Neural cell (in vitro differentiated cells): ENCODE results near the gene HOXA5. TPM values are rescaled to one million over a fixed set of nuclear protein-coding genes. Genes with fewer than 3 reads are reported as not detected.

Experiments used
- H2AFZ ChIP-seq: fragments of 200-600, 300-800 bp; sonication (generic), shearing (Covaris generic); 2 replicates; pipeline ENCODE4 v1.6.0; 2014; ENCODE audit warnings: low read depth, mild to moderate bottlenecking, antibody characterized with exemption, low read length, moderate library complexity
- H3F3A ChIP-seq: fragments of 200-600 bp; shearing (Covaris generic); 2 replicates; pipeline ENCODE4 v1.6.1; 2016; ENCODE audit warnings: mild to moderate bottlenecking, moderate library complexity, mixed read lengths, antibody characterized with exemption, low read length; ENCODE audit not compliant: insufficient read depth, poor library complexity, severe bottlenecking
- H3K27ac ChIP-seq: fragments of 200-600, 300-800 bp; sonication (generic), shearing (Covaris generic); 2 replicates; pipeline ENCODE4 v1.5.1; 2014; ENCODE audit warnings: mild to moderate bottlenecking, low read length, moderate library complexity
- H3K27me3 ChIP-seq: fragments of 300-800, 200-600 bp; sonication (generic), shearing (Covaris generic); 2 replicates; pipeline ENCODE4 v1.6.0; 2014; ENCODE audit warnings: mild to moderate bottlenecking, low read depth, low read length, moderate library complexity; ENCODE audit not compliant: insufficient read depth
- H3K36me3 ChIP-seq: fragments of 300-800, 200-600 bp; sonication (generic), shearing (Covaris generic); 2 replicates; pipeline ENCODE4 v1.5.1; 2014; ENCODE audit warnings: mild to moderate bottlenecking, antibody characterized with exemption, low read length, moderate library complexity; ENCODE audit not compliant: insufficient read depth
- H3K4me2 ChIP-seq: fragments of 300-800, 200-600 bp; sonication (generic), shearing (Covaris generic); 2 replicates; pipeline ENCODE4 v1.6.0; 2014; ENCODE audit warnings: mild to moderate bottlenecking, low read length
- H3K4me3 ChIP-seq: fragments of 300-800, 200-600 bp; sonication (generic), shearing (Covaris generic); 2 replicates; pipeline ENCODE4 v1.5.1; 2014; ENCODE audit warnings: mild to moderate bottlenecking, low read length, moderate library complexity
- H3K79me2 ChIP-seq: fragments of 200-600 bp; shearing (Covaris generic); replicated peaks from 2 replicates; pipeline ENCODE4 v1.6.0; 2014; ENCODE audit warnings: mild to moderate bottlenecking, low read length, moderate library complexity; ENCODE audit not compliant: insufficient read depth
- H3K9ac ChIP-seq: fragments of 300-800, 200-600 bp; sonication (generic), shearing (Covaris generic); 2 replicates; pipeline ENCODE4 v1.6.1; 2016; ENCODE audit warnings: mild to moderate bottlenecking, low read length, mixed read lengths
- H3K9me2 ChIP-seq: fragments of 200-600 bp; shearing (Covaris generic); 2 replicates; pipeline ENCODE4 v1.6.1; 2016; ENCODE audit warnings: mild to moderate bottlenecking, low read length, mixed read lengths; ENCODE audit not compliant: insufficient read depth
- H3K9me3 ChIP-seq: fragments of 200-600, 300-800 bp; sonication (generic), shearing (Covaris generic); 2 replicates; pipeline ENCODE4 v1.6.1; 2016; ENCODE audit warnings: mild to moderate bottlenecking, mixed run types, low read length, moderate library complexity, mixed read lengths
- H4K20me1 ChIP-seq: fragments of 200-600 bp; shearing (Covaris generic); 2 replicates; pipeline ENCODE4 v1.6.1; 2016; ENCODE audit warnings: mild to moderate bottlenecking, mixed run types; ENCODE audit not compliant: insufficient read depth
- CTCF ChIP-seq: fragments of 450-650 bp; IDR thresholded peaks from 2 replicates; pipeline ENCODE4 v1.5.1; 2014; ENCODE audit warnings: antibody characterized with exemption, mild to moderate bottlenecking, moderate library complexity; ENCODE audit not compliant: poor library complexity, severe bottlenecking
- EP300 ChIP-seq: fragments of 450-650 bp; conservative IDR thresholded peaks from 2 replicates; pipeline ENCODE4 v1.6.1; 2014; ENCODE audit warnings: antibody characterized with exemption, mild to moderate bottlenecking, moderate library complexity; ENCODE audit not compliant: poor library complexity, severe bottlenecking
- EZH2 ChIP-seq: fragments of 200-600, 300-800 bp; shearing (Covaris generic), sonication (generic); IDR thresholded peaks from 2 replicates; pipeline ENCODE4 v1.6.1; 2014; ENCODE audit warnings: antibody characterized with exemption, low read length, borderline replicate concordance, mild to moderate bottlenecking; ENCODE audit not compliant: insufficient read depth, poor library complexity, severe bottlenecking
- MXI1 ChIP-seq: fragments of 450-650 bp; conservative IDR thresholded peaks from 2 replicates; pipeline ENCODE4 v1.6.1; 2014; ENCODE audit warnings: antibody characterized with exemption, mild to moderate bottlenecking; ENCODE audit not compliant: poor library complexity, severe bottlenecking
- POLR2AphosphoS5 ChIP-seq: IDR thresholded peaks from 2 replicates; pipeline ENCODE4 v1.6.1; 2012
- RAD21 ChIP-seq: fragments of 450-650 bp; conservative IDR thresholded peaks from 2 replicates; pipeline ENCODE4 v1.6.1; 2014; ENCODE audit warnings: antibody characterized with exemption, mild to moderate bottlenecking, moderate library complexity
- SMC3 ChIP-seq: fragments of 450-650 bp; conservative IDR thresholded peaks from 2 replicates; pipeline ENCODE4 v1.6.1; 2014; ENCODE audit warnings: antibody characterized with exemption, mild to moderate bottlenecking, moderate library complexity; ENCODE audit not compliant: poor library complexity
- TAF1 ChIP-seq: IDR thresholded peaks from 2 replicates; pipeline ENCODE4 v1.6.1; 2012; ENCODE audit warnings: low read depth
- polyA plus RNA-seq: library from polyadenylated mRNA; depleted of rRNA; stranded (reverse); fragments of >200 nt; gene quantifications from 2 replicates; pipeline ENCODE4 v1.2.3, GENCODE V29; 2014
- TF ChIP-seq, protein P1 (sequence below): IDR thresholded peaks from 2 replicates; pipeline ENCODE4 v1.6.1; 2012; ENCODE audit warnings: borderline replicate concordance

HOXA5 gene
- polyA plus RNA-seq, 1 donor from 2014 or later = not detected

DNA sequence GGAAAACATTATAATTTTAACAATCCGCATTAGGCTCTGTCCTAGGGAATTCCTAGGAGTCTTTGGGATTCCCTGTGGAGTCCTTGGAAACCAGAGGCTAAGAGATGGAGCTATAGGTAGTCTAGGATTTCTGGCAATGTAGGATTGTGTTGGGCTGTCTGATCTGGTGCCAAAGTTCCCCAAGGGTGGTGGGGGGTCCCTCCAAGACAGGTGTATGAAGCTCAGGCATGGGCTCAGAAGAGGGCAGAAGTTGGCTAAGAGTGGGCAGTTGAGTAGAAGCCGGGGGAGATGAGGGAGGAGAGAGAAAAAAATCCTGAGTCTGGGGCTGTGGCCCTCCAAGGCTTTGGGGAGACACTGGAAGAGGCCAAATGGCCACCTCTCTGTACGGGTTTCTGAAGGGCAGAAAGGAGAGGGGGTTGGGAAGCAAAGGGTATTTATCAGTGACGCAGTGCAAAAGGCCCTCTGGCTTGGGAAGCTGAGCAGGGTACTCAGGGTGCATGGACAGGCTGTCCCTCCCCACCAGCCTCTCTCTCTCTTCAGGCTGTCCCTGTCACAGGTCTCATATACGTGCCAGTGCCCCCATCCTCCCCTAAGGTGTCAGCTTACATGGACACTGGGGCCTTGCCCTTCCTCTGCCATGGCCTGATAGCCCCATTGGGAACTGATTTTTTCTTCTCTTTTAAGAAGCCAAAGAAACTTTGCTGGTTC is 3.2 kb upstream of the HOXA5 start:
- Histone ChIP-seq H3K79me2 (no peaks in the 10 kb centered on the region), H3K9ac (no peak overlapping the region), H3F3A (no peaks in the 10 kb centered on the region), H3K4me3 (no peak overlapping the region), H3K9me2 (no peaks in the 10 kb centered on the region), H3K27ac (no peak overlapping the region), H3K27me3 (peaks cover 100% of the 10 kb centered on the region), H3K4me2 (no peak overlapping the region), H3K36me3 (no peaks in the 10 kb centered on the region), H2AFZ (no peak overlapping the region), H3K9me3 (peaks cover 39% of the 10 kb centered on the region), H4K20me1 (no peaks in the 10 kb centered on the region)
- TF ChIP-seq SMC3 (no peak), POLR2AphosphoS5 (no peak), MXI1 (no peak), CTCF (no peak), EP300 (no peak), EZH2 (no peak), RAD21 (no peak), TAF1 (no peak)
- TF ChIP-seq, protein P1, sequence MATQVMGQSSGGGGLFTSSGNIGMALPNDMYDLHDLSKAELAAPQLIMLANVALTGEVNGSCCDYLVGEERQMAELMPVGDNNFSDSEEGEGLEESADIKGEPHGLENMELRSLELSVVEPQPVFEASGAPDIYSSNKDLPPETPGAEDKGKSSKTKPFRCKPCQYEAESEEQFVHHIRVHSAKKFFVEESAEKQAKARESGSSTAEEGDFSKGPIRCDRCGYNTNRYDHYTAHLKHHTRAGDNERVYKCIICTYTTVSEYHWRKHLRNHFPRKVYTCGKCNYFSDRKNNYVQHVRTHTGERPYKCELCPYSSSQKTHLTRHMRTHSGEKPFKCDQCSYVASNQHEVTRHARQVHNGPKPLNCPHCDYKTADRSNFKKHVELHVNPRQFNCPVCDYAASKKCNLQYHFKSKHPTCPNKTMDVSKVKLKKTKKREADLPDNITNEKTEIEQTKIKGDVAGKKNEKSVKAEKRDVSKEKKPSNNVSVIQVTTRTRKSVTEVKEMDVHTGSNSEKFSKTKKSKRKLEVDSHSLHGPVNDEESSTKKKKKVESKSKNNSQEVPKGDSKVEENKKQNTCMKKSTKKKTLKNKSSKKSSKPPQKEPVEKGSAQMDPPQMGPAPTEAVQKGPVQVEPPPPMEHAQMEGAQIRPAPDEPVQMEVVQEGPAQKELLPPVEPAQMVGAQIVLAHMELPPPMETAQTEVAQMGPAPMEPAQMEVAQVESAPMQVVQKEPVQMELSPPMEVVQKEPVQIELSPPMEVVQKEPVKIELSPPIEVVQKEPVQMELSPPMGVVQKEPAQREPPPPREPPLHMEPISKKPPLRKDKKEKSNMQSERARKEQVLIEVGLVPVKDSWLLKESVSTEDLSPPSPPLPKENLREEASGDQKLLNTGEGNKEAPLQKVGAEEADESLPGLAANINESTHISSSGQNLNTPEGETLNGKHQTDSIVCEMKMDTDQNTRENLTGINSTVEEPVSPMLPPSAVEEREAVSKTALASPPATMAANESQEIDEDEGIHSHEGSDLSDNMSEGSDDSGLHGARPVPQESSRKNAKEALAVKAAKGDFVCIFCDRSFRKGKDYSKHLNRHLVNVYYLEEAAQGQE = no peak

GRCh38 chr7:27145914-27146412 is 2.5 kb upstream of the HOXA5 start:
- Histone ChIP-seq H3K9me3 (peaks cover 40% of the 10 kb centered on the region), H3K36me3 (no peaks in the 10 kb centered on the region), H3F3A (no peaks in the 10 kb centered on the region), H3K79me2 (no peaks in the 10 kb centered on the region), H4K20me1 (no peaks in the 10 kb centered on the region), H3K4me3 (no peak overlapping the region), H3K4me2 (no peak overlapping the region), H2AFZ (no peak overlapping the region), H3K27me3 (peaks cover 100% of the 10 kb centered on the region), H3K9ac (no peak overlapping the region), H3K9me2 (no peaks in the 10 kb centered on the region), H3K27ac (no peak overlapping the region)
- TF ChIP-seq RAD21 (no peak), CTCF (no peak), POLR2AphosphoS5 (no peak), SMC3 (no peak), EZH2 (no peak), EP300 (no peak), MXI1 (no peak), TAF1 (no peak)
- TF ChIP-seq, protein P1 = no peak
